ENCODE results near the gene DOCK4.

Gene DOCK4

DNA sequence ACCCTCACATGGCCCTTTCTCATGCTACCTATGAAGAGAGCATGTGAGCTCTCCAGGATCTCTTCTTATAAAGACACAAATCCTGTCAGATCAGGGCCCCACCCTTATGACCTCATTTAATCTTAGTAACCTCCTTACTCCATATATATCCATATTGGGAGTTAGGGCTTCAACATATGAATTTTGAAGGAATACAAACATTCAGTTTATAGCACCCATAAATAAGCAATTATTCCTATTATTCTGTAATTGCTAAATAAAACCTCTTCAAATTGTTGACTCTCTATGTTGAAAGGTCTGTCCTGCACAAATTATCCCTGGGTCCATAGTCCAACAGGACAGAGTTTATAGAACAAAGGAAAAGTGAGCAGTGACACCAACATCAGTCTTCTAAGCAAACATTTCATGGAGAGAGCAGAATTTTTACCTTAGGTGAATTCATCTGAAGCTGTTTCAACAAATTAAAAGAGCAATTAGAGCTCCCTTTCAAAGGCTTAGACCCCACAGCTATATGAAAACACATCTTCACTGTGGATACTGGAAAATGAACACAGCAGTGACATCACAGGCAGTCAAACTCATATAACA lies 12.2 kb downstream of the DOCK4 start:
- DNase-seq (ENCODE audit: low read depth in 2 of 3, low spot score in 2 of 3), result no peak

- DNase-seq (ENCODE audit: low read depth in 2 of 3, low spot score in 2 of 3), result no peak
Observed at GRCh38 chr7:112192236-112193154, 13.7 kb downstream of the DOCK4 start.

GRCh38 chr7:112190120-112190519 lies 16.1 kb downstream of the DOCK4 start:
- DNase-seq (ENCODE audit: low read depth in 2 of 3, low spot score in 2 of 3), result no peak

DNA sequence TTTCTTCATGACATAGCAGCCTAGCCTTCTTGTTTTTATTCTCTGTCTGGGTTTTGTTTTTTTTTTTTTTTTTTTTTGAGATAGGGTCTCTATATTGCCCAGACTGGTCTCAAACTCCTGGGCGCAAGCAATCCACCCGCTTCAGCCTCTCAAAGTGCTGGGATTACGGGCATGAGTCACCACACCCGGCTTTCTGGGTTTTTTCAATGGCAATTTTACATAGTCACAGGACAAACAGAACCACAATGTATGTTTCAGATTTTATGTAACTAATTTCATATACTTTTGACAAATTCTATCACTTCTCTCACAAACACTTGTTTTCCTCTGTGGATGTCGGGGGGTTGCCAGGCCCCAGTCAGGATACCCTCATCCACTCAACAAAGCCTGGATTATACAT lies 16.5 kb downstream of the DOCK4 start:
- no peak for DNase-seq (ENCODE audit: low read depth in 2 of 3, low spot score in 2 of 3)

DNA sequence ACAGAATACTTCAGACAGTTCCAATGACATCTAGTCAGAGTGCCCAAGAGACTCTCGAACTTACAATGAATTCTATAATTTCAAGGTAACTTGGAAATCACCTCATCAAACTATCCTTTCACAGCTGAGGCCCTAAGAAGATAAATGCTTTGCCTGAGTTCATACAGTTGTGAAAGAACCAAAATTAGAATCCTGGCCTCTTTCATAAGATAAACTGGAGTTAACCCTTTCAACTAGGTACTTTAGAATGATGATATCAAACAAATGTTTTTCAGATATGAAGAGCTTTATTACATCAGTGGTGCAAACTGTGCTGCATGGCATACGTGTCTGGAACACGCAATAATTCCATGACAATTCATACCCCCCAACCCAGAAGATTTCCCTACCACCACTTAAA lies 17.9 kb downstream of the DOCK4 start:
- no peak for DNase-seq (ENCODE audit: low read depth in 2 of 3, low spot score in 2 of 3)

DNA sequence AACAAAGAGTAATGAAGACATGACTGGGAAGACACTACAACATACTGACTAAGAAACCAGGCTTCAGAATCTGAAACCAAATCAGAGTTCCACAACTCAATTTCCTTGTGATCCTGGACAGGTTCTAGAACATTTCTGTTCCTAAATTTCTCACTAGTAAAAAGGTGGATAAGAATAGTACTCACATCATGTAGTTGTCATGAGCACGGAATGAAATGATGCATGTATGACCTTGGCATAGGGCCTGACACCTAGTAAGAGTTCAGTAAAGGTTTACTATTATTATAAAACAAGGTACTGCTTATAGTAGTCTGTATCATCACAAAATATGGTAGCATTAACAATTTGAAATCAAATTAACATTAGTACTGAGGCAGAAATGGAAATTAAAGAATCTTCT lies 19.9 kb downstream of the DOCK4 start:
- no peak for DNase-seq (ENCODE audit: low read depth in 2 of 3, low spot score in 2 of 3)

DNA sequence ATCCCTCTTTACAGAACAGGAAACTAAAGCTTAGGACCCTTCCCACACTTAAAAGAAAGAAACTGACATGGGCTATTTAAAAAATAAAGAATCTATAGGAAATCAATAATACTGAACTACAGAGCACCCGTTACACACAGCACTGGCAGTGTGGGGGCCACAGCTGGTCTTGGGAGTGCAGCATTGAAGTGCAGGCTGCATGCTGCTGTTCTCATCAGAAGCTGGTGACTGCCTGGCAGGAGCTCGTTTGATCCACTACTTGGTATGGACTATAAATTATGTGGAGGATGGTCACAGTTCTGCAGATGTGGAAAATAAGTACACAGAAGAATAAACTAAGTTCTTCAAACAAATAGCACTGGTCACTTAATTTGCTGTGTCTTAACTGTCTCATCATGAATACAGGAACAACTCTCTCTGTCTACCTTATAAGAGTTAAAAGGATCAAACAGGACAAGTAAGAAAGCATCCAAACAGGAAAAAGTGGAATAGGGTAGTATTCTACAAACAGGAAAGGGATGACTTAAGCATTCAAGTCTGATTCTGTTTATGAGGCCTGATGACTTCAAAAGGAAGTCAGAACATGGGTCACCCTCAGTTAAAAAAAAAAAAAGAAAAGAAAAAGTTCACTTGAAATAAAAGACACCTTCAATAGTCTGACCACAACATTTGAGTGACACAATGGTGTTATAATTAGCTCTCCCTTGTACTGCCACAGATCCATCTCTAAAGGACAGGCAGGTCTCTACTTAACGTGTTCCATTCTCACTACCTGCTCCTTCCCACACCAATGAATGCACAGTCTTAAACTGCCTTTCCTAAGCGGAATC lies 21.0 kb downstream of the DOCK4 start:
- DNase-seq (ENCODE audit: low read depth in 2 of 3, low spot score in 2 of 3), result no peak

- no peak for DNase-seq (ENCODE audit: low read depth in 2 of 3, low spot score in 2 of 3)
Observed at GRCh38 chr7:112184455-112184854, 21.7 kb downstream of the DOCK4 start.

DNA sequence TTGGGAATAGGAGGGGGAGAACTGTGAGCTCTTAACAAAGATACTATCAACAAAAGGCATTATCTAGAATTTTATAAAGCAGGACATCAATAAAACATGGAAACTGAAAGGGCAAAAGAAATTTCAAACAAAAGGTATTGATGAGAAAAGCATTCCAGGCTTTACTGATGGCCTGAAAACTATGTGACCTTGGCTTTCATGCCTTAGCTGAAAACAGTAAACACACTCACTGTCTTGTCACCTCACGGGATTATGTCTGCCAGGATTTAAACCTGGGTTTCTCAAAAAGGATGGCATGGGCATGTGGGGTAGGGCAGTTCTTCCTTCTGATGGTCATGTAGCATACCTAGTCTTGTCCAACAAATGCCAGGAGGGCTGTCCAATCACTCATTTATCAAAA lies 22.9 kb downstream of the DOCK4 start:
- no peak for DNase-seq (ENCODE audit: low read depth in 2 of 3, low spot score in 2 of 3)

DNA sequence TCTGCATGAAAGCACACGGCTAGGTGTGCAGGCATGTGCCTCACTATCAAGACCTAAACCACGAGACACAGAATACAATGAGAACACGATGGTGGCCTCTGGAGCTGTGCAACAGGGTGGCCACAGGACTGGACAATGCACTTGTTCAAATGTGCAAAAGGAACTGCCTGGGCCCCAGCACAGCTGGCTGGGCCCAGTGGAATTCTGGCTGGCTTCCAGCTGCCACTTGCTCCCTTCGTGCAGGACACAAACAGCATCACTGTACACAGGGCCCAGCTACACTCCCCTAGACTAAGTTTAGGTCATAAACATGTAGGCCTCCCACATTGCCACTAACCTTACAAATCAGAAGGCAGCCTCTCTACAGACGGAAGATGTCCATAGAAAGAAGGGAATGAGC lies 23.4 kb downstream of the DOCK4 start:
- DNase-seq (ENCODE audit: low read depth in 2 of 3, low spot score in 2 of 3), result no peak

- no peak for DNase-seq (ENCODE audit: low read depth in 2 of 3, low spot score in 2 of 3)
Observed at GRCh38 chr7:112180223-112180622, 26.0 kb downstream of the DOCK4 start.

DNA sequence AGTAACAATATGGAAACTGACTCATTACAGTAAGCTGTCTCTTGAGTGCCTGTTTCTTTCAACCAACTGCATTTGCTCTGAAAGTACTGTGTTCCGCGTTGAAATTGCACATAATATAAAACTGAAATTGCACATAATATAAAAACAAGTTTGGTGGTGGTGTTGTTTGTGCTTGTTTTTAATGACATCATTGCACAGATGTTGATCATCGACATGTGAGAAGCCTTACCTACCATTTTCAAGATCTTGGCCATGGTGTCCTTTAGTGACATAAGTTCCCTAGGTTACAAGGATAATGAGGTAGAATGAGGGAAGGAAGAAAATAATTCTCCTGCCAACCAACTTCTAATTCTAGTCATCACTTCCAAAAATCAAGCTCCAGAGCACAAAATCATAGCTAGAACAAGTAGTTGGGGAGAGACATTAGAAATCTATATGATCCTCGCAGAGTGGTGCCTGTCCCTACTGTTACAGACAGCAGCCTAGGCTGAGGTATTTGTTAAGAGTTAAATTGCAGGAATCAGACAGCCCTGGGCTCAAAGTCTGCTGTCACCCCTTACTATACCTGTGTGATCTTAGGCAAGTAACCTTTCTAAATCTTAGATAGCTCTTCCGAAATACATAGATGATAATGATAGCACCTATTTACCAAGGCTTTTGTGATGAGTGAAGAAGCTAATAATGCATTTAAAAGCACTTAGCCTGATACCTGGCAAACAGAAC lies 29.3 kb downstream of the DOCK4 start:
- DNase-seq (ENCODE audit: low read depth in 2 of 3, low spot score in 2 of 3), result no peak

DNA sequence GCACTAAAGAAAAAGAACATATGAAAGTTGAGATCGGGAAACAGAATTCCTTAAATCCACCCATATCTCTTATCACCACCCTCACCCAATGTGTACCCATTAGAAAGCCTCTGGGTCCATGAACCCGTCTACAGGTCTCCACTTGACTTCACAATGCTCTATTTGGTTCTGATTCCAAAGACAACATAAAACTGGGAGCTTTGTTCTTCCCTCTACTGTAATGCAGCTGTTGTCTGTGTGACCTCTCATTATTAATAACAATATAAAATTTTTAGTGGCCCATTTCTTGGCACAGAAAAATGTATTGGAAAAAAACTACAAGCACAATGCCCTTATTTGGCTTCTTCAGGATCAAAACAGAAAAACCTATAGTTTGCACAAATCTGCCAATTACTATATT lies 30.0 kb downstream of the DOCK4 start:
- DNase-seq (ENCODE audit: low read depth in 2 of 3, low spot score in 2 of 3), result no peak

GRCh38 chr7:112174192-112174591 lies 32.0 kb downstream of the DOCK4 start:
- DNase-seq (ENCODE audit: low read depth in 2 of 3, low spot score in 2 of 3), result no peak

DNA sequence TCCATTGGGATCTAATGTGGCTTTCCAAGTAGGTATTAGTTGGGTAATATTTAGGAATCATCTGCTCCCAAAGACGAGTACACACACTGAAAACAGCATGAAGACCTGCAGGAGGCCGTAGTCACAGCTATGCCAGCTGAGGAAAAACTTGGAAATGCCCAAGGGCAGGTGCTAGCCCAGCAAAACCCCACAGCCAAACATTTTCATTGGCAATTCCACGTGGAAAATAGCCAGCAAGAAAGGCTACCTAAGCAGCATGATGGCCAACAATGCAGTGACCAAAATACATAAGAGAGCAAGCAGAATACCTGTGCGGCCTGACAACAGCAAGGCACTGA lies 32.7 kb downstream of the DOCK4 start:
- DNase-seq (ENCODE audit: low read depth in 2 of 3, low spot score in 2 of 3), result no peak

DNA sequence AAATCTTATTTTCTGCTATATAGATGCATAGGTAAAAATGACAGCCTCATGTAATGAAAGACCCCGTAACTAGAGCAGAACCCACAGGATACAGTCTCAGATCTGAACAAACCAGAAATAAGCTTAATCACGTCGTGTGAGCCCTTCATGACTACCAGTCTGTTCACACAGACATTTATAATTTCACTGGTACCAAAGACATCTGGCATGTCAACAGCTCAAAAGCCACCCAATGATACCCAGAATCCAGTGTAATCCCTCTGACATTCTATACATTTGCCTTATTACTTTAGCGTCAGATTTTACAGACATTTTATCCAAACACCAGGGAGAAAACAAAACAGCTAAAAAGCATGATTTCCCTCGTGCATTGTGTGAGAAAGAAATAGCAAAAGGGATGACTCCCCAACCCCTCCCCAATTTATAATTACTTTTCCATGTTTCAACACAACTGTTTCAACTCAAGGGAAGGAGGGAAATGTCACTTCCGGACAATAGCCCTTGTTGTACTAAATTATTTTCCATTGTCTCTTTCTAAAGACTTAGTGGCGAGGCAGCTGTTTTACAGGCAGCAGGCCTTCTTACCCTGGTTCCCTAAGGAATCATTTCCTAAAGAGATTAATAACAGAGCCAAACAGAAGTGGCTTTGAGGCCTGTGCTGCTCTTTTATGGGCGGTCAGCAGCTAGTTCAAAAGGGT lies 33.2 kb downstream of the DOCK4 start:
- no peak for DNase-seq (ENCODE audit: low read depth in 2 of 3, low spot score in 2 of 3)

- no peak for DNase-seq (ENCODE audit: low read depth in 2 of 3, low spot score in 2 of 3)
Observed at GRCh38 chr7:112171673-112172072, 34.5 kb downstream of the DOCK4 start.

- no peak for DNase-seq (ENCODE audit: low read depth in 2 of 3, low spot score in 2 of 3)
Observed at GRCh38 chr7:112168915-112169314, 37.3 kb downstream of the DOCK4 start.

GRCh38 chr7:112167147-112167546 lies 39.1 kb downstream of the DOCK4 start:
- no peak for DNase-seq (ENCODE audit: low read depth in 2 of 3, low spot score in 2 of 3)

GRCh38 chr7:112162784-112163506 lies 43.3 kb downstream of the DOCK4 start:
- no peak for DNase-seq (ENCODE audit: low read depth in 2 of 3, low spot score in 2 of 3)
